ENCODE results near the gene MEX3A. TPM values are rescaled to one million over a fixed set of nuclear protein-coding genes. Genes with fewer than 3 reads are reported as not detected.

The MEX3A gene
- total RNA-seq, 1 donor from 2014 or later, result 37.6 TPM

- Histone ChIP-seq H3K27ac (ENCODE audit: low read depth, low read length) (no peak overlapping the region), H3K9me3 (ENCODE audit: insufficient read depth, low read depth, low read length) (no peaks in the 10 kb centered on the region), H4K20me1 (ENCODE audit: insufficient read depth, low read length) (peaks cover 5% of the 10 kb centered on the region), H3K4me2 (ENCODE audit: low read length) (no peak overlapping the region), H3K79me2 (ENCODE audit: insufficient read depth, low read length) (no peaks in the 10 kb centered on the region), H3K4me3 (ENCODE audit: insufficient read depth, low read depth, low read length) (no peak overlapping the region), H3K9ac (ENCODE audit: low read length) (no peak overlapping the region), H2AFZ (ENCODE audit: low read depth, low read length) (no peak overlapping the region), H3K27me3 (ENCODE audit: insufficient read depth, low read length) (no peaks in the 10 kb centered on the region), H3K4me1 (ENCODE audit: insufficient read depth, low read length) (peaks cover 2% of the 10 kb centered on the region), H3K36me3 (ENCODE audit: insufficient read depth, low read length) (no peaks in the 10 kb centered on the region)
- H3K36me3 Mint-ChIP-seq (ENCODE audit: low read depth, unreplicated experiment), result peaks cover 5% of the 10 kb centered on the region
- DNase-seq (ENCODE audit: low read depth) (no peak), FAIRE-seq (no peak)
- no peak for TF ChIP-seq CTCF (IDR thresholded peaks at IDR 0.05; ENCODE audit: insufficient read depth, low read depth, low read length)
- TF ChIP-seq EZH2 (IDR thresholded peaks at IDR 0.05; ENCODE audit: insufficient read depth, low read length), result no peak
- H3K27me3 Mint-ChIP-seq (ENCODE audit: low read depth, unreplicated experiment), result peaks cover 2% of the 10 kb centered on the region
- peaks cover 2% of the 10 kb centered on the region for H3K9me3 Mint-ChIP-seq (ENCODE audit: unreplicated experiment)
- no peak overlapping the region for H3K27ac Mint-ChIP-seq (ENCODE audit: unreplicated experiment)
- H3K4me1 Mint-ChIP-seq (ENCODE audit: low read depth, unreplicated experiment), result peaks cover 12% of the 10 kb centered on the region
- no peak overlapping the region for H3K4me3 Mint-ChIP-seq (ENCODE audit: unreplicated experiment)
Observed at GRCh38 chr1:156062189-156062588, 20.1 kb downstream of the MEX3A start.

- H3K79me2 ChIP-seq (ENCODE audit: insufficient read depth, low read length), result peaks cover 6% of the 10 kb centered on the region
- H2AFZ ChIP-seq (ENCODE audit: low read depth, low read length), result no peak within 1 kb of the TSS
- H3K27ac ChIP-seq (ENCODE audit: low read depth, low read length), result no peak within 1 kb of the TSS
- H3K27me3 ChIP-seq (ENCODE audit: insufficient read depth, low read length), result no peaks in the 10 kb centered on the region
- Mint-ChIP-seq H3K4me1 (ENCODE audit: low read depth, unreplicated experiment) (peaks cover 12% of the 10 kb centered on the region), H3K27me3 (ENCODE audit: low read depth, unreplicated experiment) (peaks cover 2% of the 10 kb centered on the region), H3K4me3 (ENCODE audit: unreplicated experiment) (peak within 1 kb of the TSS; percentile 14), H3K27ac (ENCODE audit: unreplicated experiment) (no peak within 1 kb of the TSS), H3K9me3 (ENCODE audit: unreplicated experiment) (peaks cover 2% of the 10 kb centered on the region), H3K36me3 (ENCODE audit: low read depth, unreplicated experiment) (peaks cover 10% of the 10 kb centered on the region)
- no peak within 1 kb of the TSS for H3K4me3 ChIP-seq (ENCODE audit: insufficient read depth, low read depth, low read length)
- DNase-seq (ENCODE audit: low read depth), result no peak
- peaks cover 5% of the 10 kb centered on the region for H4K20me1 ChIP-seq (ENCODE audit: insufficient read depth, low read length)
- no peaks in the 10 kb centered on the region for H3K36me3 ChIP-seq (ENCODE audit: insufficient read depth, low read length)
- H3K4me1 ChIP-seq (ENCODE audit: insufficient read depth, low read length), result peaks cover 2% of the 10 kb centered on the region
- no peak for FAIRE-seq
- H3K9ac ChIP-seq (ENCODE audit: low read length), result no peak within 1 kb of the TSS
- TF ChIP-seq CTCF (IDR thresholded peaks at IDR 0.05; ENCODE audit: insufficient read depth, low read depth, low read length) (no peak), EZH2 (IDR thresholded peaks at IDR 0.05; ENCODE audit: insufficient read depth, low read length) (no peak)
- no peaks in the 10 kb centered on the region for H3K9me3 ChIP-seq (ENCODE audit: insufficient read depth, low read depth, low read length)
- no peak within 1 kb of the TSS for H3K4me2 ChIP-seq (ENCODE audit: low read length)
Observed at GRCh38 chr1:156060937-156061636, 21.2 kb downstream of the MEX3A start, which contains the start of gene RAB25. Gene RAB25 (plus strand): TSS chr1:156061160. CDS start chr1:156061401, 241 bp downstream.

GRCh38 chr1:156056326-156056849, 25.9 kb downstream of the MEX3A start:
- no peak overlapping the region for H3K4me3 ChIP-seq (ENCODE audit: insufficient read depth, low read depth, low read length)
- H3K36me3 ChIP-seq (ENCODE audit: insufficient read depth, low read length), result no peaks in the 10 kb centered on the region
- TF ChIP-seq EZH2 (IDR thresholded peaks at IDR 0.05; ENCODE audit: insufficient read depth, low read length) (no peak), CTCF (IDR thresholded peaks at IDR 0.05; ENCODE audit: insufficient read depth, low read depth, low read length) (no peak)
- H3K4me2 ChIP-seq (ENCODE audit: low read length), result no peak overlapping the region
- H3K36me3 Mint-ChIP-seq (ENCODE audit: low read depth, unreplicated experiment), result peaks cover 17% of the 10 kb centered on the region
- H3K27ac Mint-ChIP-seq (ENCODE audit: unreplicated experiment), result no peak overlapping the region
- FAIRE-seq, result no peak
- H3K9me3 ChIP-seq (ENCODE audit: insufficient read depth, low read depth, low read length), result no peaks in the 10 kb centered on the region
- no peaks in the 10 kb centered on the region for H3K9me3 Mint-ChIP-seq (ENCODE audit: unreplicated experiment)
- H3K4me3 Mint-ChIP-seq (ENCODE audit: unreplicated experiment), result peak overlapping the region; percentile 94
- H2AFZ ChIP-seq (ENCODE audit: low read depth, low read length), result no peak overlapping the region
- H4K20me1 ChIP-seq (ENCODE audit: insufficient read depth, low read length), result peaks cover 21% of the 10 kb centered on the region
- peaks cover 10% of the 10 kb centered on the region for H3K4me1 Mint-ChIP-seq (ENCODE audit: low read depth, unreplicated experiment)
- no peak for DNase-seq (ENCODE audit: low read depth)
- peaks cover 6% of the 10 kb centered on the region for H3K4me1 ChIP-seq (ENCODE audit: insufficient read depth, low read length)
- H3K27ac ChIP-seq (ENCODE audit: low read depth, low read length), result no peak overlapping the region
- H3K9ac ChIP-seq (ENCODE audit: low read length), result no peak overlapping the region
- peaks cover 37% of the 10 kb centered on the region for H3K79me2 ChIP-seq (ENCODE audit: insufficient read depth, low read length)
- H3K27me3 Mint-ChIP-seq (ENCODE audit: low read depth, unreplicated experiment), result peaks cover 2% of the 10 kb centered on the region
- H3K27me3 ChIP-seq (ENCODE audit: insufficient read depth, low read length), result no peaks in the 10 kb centered on the region

Measured in astrocyte (in vitro differentiated cells and primary cell).